HepG2 (cell line): ENCODE measurements around the gene KATNB1. TPM values are rescaled to one million over a fixed set of nuclear protein-coding genes. Genes with fewer than 3 reads are reported as not detected.

Experiments used
- GZF1 ChIP-seq: sonication (generic); formaldehyde crosslinking; IDR thresholded peaks from 2 replicates; pipeline ENCODE4 v1.5.1; 2020; ENCODE audit warnings: mild to moderate bottlenecking, missing genetic modification reagents
- HNF1B ChIP-seq: sonication (generic); formaldehyde crosslinking; IDR thresholded peaks from 2 replicates; pipeline ENCODE4 v1.5.1; 2020; ENCODE audit warnings: mild to moderate bottlenecking, moderate library complexity, missing genetic modification reagents
- KMT2A ChIP-seq: sonication (generic); formaldehyde crosslinking; IDR thresholded peaks from 2 replicates; pipeline ENCODE4 v1.4.0; 2020; ENCODE audit warnings: missing genetic modification reagents
- MAFK ChIP-seq, 2 experiments: IDR thresholded peaks in 1 of 2; conservative IDR thresholded peaks in 1 of 2; 2 replicates each; pipeline ENCODE4 v1.6.1; 2011; ENCODE audit warnings: improper control_type of control experiment in 2 of 2, low read length in 2 of 2
- MIER3 ChIP-seq: IDR thresholded peaks from 2 replicates; pipeline ENCODE4 v1.6.1; 2016; ENCODE audit warnings: missing compliant biosample characterization, borderline replicate concordance
- NFIC ChIP-seq: IDR thresholded peaks from 2 replicates; pipeline ENCODE4 v1.6.1; 2012; ENCODE audit warnings: mild to moderate bottlenecking, low read length, inconsistent platforms
- ZBTB34 ChIP-seq: sonication (generic); formaldehyde crosslinking; IDR thresholded peaks from 2 replicates; pipeline ENCODE4 v1.8.0; 2022; ENCODE audit warnings: mild to moderate bottlenecking, missing genetic modification reagents
- ZNF142 ChIP-seq: sonication (generic); formaldehyde crosslinking; IDR thresholded peaks from 2 replicates; pipeline ENCODE4 v1.4.0; 2020; ENCODE audit warnings: missing genetic modification reagents
- ZNF775 ChIP-seq: sonication (generic); formaldehyde crosslinking; IDR thresholded peaks from 2 replicates; pipeline ENCODE4 v1.4.0; 2020; ENCODE audit warnings: missing genetic modification reagents, mild to moderate bottlenecking, moderate library complexity, borderline replicate concordance
- ZNF883 ChIP-seq: sonication (generic); formaldehyde crosslinking; IDR thresholded peaks from 2 replicates; pipeline ENCODE4 v1.5.1; 2020; ENCODE audit warnings: mild to moderate bottlenecking, missing genetic modification reagents; ENCODE audit errors: not compliant biosample characterization
- polyA plus RNA-seq, 8 experiments: library from polyadenylated mRNA; depleted of rRNA in 3 of 8; stranded (reverse) in 7 of 8; unstranded in 1 of 8; fragments of >200 nt; fragmentation: Illumina TruSeq in 4 of 8; extraction: Trizol in 4 of 8; gene quantifications; 2 replicates each; pipeline versions ENCODE4 v1.2.1 to v1.2.3, GENCODE V29; 2011 to 2016; ENCODE audit warnings: low read depth in 4 of 8, missing spikeins in 1 of 8, mixed read lengths in 1 of 8; ENCODE audit not compliant: insufficient read depth in 1 of 8
- total RNA-seq, 5 experiments: library from RNA; depleted of rRNA; stranded (reverse); fragments of >200 nt; fragmentation: Illumina TruSeq; extraction: Trizol; gene quantifications; 2 replicates each; pipeline ENCODE4 v1.2.3, GENCODE V29; 2016; ENCODE audit warnings: low read depth in 1 of 5
- TF ChIP-seq, protein P1 (sequence below): sonication (generic); formaldehyde crosslinking; IDR thresholded peaks from one replicate; pipeline ENCODE4 v1.5.1; 2020; ENCODE audit warnings: mild to moderate bottlenecking, missing genetic modification reagents; ENCODE audit errors: not compliant biosample characterization

The KATNB1 gene
- total and polyA plus RNA-seq, 2 of the 13 experiments (the other 11 are each of a cell fraction or from before 2014, with no cell fraction given): 31.5 to 43.5 TPM

- TF ChIP-seq MAFK (conservative IDR thresholded peaks at IDR 0.05 in 1 of 2, IDR thresholded peaks at IDR 0.05 in 1 of 2; ENCODE audit: low read length in 2 of 2) (no peak), HNF1B (no peak), ZNF883 (CRISPR knock-in tag) (no peak), MIER3 (no peak), ZNF775 (CRISPR knock-in tag) (no peak), GZF1 (CRISPR knock-in tag) (no peak), ZNF142 (CRISPR knock-in tag) (no peak), ZBTB34 (no peak), KMT2A (no peak), NFIC (no peak)
- TF ChIP-seq, protein P1, sequence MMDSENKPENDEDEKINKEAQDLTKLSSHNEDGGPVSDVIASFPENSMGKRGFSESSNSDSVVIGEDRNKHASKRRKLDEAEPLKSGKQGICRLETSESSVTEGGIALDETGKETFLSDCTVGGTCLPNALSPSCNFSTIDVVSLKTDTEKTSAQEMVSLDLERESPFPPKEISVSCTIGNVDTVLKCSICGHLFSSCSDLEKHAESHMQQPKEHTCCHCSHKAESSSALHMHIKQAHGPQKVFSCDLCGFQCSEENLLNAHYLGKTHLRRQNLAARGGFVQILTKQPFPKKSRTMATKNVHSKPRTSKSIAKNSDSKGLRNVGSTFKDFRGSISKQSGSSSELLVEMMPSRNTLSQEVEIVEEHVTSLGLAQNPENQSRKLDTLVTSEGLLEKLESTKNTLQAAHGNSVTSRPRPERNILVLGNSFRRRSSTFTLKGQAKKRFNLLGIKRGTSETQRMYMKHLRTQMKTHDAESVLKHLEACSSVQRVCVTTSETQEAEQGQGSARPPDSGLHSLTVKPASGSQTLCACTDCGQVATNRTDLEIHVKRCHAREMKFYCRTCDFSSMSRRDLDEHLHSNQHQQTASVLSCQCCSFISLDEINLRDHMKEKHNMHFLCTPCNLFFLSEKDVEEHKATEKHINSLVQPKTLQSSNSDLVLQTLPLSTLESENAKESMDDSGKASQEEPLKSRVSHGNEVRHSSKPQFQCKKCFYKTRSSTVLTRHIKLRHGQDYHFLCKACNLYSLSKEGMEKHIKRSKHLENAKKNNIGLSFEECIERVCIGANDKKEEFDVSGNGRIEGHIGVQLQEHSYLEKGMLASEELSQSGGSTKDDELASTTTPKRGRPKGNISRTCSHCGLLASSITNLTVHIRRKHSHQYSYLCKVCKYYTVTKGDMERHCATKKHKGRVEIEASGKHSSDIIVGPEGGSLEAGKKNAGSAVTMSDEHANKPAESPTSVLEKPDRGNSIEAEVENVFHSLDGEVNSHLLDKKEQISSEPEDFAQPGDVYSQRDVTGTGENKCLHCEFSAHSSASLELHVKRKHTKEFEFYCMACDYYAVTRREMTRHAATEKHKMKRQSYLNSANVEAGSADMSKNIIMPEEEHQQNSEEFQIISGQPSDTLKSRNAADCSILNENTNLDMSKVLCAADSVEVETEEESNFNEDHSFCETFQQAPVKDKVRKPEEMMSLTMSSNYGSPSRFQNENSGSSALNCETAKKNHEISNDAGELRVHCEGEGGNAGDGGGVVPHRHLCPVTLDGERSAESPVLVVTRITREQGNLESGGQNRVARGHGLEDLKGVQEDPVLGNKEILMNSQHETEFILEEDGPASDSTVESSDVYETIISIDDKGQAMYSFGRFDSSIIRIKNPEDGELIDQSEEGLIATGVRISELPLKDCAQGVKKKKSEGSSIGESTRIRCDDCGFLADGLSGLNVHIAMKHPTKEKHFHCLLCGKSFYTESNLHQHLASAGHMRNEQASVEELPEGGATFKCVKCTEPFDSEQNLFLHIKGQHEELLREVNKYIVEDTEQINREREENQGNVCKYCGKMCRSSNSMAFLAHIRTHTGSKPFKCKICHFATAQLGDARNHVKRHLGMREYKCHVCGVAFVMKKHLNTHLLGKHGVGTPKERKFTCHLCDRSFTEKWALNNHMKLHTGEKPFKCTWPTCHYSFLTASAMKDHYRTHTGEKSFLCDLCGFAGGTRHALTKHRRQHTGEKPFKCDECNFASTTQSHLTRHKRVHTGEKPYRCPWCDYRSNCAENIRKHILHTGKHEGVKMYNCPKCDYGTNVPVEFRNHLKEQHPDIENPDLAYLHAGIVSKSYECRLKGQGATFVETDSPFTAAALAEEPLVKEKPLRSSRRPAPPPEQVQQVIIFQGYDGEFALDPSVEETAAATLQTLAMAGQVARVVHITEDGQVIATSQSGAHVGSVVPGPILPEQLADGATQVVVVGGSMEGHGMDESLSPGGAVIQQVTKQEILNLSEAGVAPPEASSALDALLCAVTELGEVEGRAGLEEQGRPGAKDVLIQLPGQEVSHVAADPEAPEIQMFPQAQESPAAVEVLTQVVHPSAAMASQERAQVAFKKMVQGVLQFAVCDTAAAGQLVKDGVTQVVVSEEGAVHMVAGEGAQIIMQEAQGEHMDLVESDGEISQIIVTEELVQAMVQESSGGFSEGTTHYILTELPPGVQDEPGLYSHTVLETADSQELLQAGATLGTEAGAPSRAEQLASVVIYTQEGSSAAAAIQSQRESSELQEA (CRISPR knock-in tag): no peak
Observed at GRCh38 chr16:57798953-57799599, 63.5 kb downstream of the KATNB1 start (continued).
